ENCODE results near the gene UCN3. TPM values are rescaled to one million over a fixed set of nuclear protein-coding genes. Genes with fewer than 3 reads are reported as not detected.

Gene UCN3
- polyA plus RNA-seq, 1 donor from 2014 or later, result not detected

DNA sequence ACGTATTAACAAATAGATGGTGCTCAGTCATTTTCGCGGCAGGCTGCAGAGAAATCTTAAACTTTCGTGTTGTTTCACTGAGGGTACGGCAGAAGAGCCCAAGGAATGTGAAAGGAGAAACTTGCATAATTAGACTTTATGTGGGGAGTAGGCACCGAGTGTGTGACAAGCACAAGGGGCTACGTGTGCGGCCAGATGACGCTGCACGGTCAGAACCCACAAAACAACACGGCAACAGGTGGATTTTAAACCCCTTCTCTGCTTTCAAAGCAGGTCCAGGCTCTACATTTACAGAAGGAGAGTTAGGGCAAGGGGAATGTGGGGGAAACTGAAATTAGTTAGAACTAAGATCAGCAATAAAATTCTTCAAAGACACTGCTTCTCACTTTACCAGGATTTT lies 392 bp upstream of the UCN3 start:
- no peak overlapping the region for H3K4me2 ChIP-seq (ENCODE audit: low read length)

DNA sequence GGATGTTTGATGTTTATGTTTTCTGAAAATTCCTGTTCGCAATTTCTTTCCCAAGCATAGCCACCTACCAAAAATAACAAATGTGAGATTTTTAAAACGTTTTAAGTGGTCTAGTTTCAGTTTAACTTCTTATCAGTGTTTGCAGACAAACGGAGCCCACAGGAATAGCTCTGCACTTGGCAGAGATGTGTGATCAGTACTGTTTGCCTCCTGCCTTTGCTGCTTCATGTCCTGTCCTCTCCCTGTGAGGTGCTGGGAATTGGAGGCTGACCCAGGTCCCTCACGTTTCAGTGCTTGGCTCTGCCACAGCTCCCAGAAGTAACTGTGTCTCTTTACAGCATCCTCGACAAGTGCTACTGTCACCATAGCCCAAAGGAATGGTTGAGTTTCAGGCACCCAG lies 1.2 kb downstream of the UCN3 start:
- no peak overlapping the region for H3K27ac ChIP-seq (ENCODE audit: low read length)
- TF ChIP-seq POLR2AphosphoS5 (IDR thresholded peaks at IDR 0.05) (no peak), TAF1 (IDR thresholded peaks at IDR 0.05; ENCODE audit: low read depth) (no peak), EP300 (conservative IDR thresholded peaks at IDR 0.05; ENCODE audit: poor library complexity, severe bottlenecking) (no peak), RAD21 (conservative IDR thresholded peaks at IDR 0.05) (no peak), SMC3 (conservative IDR thresholded peaks at IDR 0.05; ENCODE audit: poor library complexity) (no peak), EZH2 (IDR thresholded peaks at IDR 0.05; ENCODE audit: borderline replicate concordance, insufficient read depth, low read length, poor library complexity, severe bottlenecking) (no peak), MXI1 (conservative IDR thresholded peaks at IDR 0.05; ENCODE audit: poor library complexity, severe bottlenecking) (no peak)
- TF ChIP-seq, protein P1, sequence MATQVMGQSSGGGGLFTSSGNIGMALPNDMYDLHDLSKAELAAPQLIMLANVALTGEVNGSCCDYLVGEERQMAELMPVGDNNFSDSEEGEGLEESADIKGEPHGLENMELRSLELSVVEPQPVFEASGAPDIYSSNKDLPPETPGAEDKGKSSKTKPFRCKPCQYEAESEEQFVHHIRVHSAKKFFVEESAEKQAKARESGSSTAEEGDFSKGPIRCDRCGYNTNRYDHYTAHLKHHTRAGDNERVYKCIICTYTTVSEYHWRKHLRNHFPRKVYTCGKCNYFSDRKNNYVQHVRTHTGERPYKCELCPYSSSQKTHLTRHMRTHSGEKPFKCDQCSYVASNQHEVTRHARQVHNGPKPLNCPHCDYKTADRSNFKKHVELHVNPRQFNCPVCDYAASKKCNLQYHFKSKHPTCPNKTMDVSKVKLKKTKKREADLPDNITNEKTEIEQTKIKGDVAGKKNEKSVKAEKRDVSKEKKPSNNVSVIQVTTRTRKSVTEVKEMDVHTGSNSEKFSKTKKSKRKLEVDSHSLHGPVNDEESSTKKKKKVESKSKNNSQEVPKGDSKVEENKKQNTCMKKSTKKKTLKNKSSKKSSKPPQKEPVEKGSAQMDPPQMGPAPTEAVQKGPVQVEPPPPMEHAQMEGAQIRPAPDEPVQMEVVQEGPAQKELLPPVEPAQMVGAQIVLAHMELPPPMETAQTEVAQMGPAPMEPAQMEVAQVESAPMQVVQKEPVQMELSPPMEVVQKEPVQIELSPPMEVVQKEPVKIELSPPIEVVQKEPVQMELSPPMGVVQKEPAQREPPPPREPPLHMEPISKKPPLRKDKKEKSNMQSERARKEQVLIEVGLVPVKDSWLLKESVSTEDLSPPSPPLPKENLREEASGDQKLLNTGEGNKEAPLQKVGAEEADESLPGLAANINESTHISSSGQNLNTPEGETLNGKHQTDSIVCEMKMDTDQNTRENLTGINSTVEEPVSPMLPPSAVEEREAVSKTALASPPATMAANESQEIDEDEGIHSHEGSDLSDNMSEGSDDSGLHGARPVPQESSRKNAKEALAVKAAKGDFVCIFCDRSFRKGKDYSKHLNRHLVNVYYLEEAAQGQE (IDR thresholded peaks at IDR 0.05; ENCODE audit: borderline replicate concordance), result no peak
- TF ChIP-seq, protein P2, sequence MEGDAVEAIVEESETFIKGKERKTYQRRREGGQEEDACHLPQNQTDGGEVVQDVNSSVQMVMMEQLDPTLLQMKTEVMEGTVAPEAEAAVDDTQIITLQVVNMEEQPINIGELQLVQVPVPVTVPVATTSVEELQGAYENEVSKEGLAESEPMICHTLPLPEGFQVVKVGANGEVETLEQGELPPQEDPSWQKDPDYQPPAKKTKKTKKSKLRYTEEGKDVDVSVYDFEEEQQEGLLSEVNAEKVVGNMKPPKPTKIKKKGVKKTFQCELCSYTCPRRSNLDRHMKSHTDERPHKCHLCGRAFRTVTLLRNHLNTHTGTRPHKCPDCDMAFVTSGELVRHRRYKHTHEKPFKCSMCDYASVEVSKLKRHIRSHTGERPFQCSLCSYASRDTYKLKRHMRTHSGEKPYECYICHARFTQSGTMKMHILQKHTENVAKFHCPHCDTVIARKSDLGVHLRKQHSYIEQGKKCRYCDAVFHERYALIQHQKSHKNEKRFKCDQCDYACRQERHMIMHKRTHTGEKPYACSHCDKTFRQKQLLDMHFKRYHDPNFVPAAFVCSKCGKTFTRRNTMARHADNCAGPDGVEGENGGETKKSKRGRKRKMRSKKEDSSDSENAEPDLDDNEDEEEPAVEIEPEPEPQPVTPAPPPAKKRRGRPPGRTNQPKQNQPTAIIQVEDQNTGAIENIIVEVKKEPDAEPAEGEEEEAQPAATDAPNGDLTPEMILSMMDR (IDR thresholded peaks at IDR 0.05; ENCODE audit: poor library complexity, severe bottlenecking), result no peak
- H4K20me1 ChIP-seq (ENCODE audit: insufficient read depth), result no peaks in the 10 kb centered on the region
- H3K4me3 ChIP-seq (ENCODE audit: low read length), result no peak overlapping the region
- H3K9me2 ChIP-seq (ENCODE audit: insufficient read depth, low read length), result no peaks in the 10 kb centered on the region
- no peaks in the 10 kb centered on the region for H3K36me3 ChIP-seq (ENCODE audit: insufficient read depth, low read length)
- no peak overlapping the region for H3K9ac ChIP-seq (ENCODE audit: low read length)
- H3F3A ChIP-seq (ENCODE audit: insufficient read depth, low read length, poor library complexity, severe bottlenecking), result no peaks in the 10 kb centered on the region
- H2AFZ ChIP-seq (ENCODE audit: low read depth, low read length), result no peak overlapping the region
- H3K4me2 ChIP-seq (ENCODE audit: low read length), result no peak overlapping the region
- H3K79me2 ChIP-seq (replicated peaks; ENCODE audit: insufficient read depth, low read length), result no peaks in the 10 kb centered on the region
- no peaks in the 10 kb centered on the region for H3K9me3 ChIP-seq (ENCODE audit: low read length)
- no peaks in the 10 kb centered on the region for H3K27me3 ChIP-seq (ENCODE audit: insufficient read depth, low read depth, low read length)

More for the DNA sequence above, 392 bp upstream of the UCN3 start:
- Histone ChIP-seq H3K9me2 (ENCODE audit: insufficient read depth, low read length) (no peaks in the 10 kb centered on the region), H3K27ac (ENCODE audit: low read length) (no peak overlapping the region), H3K9ac (ENCODE audit: low read length) (no peak overlapping the region), H2AFZ (ENCODE audit: low read depth, low read length) (no peak overlapping the region), H3K27me3 (ENCODE audit: insufficient read depth, low read depth, low read length) (no peaks in the 10 kb centered on the region), H3F3A (ENCODE audit: insufficient read depth, low read length, poor library complexity, severe bottlenecking) (no peaks in the 10 kb centered on the region), H3K9me3 (ENCODE audit: low read length) (no peaks in the 10 kb centered on the region), H4K20me1 (ENCODE audit: insufficient read depth) (no peaks in the 10 kb centered on the region), H3K36me3 (ENCODE audit: insufficient read depth, low read length) (no peaks in the 10 kb centered on the region), H3K4me3 (ENCODE audit: low read length) (no peak overlapping the region), H3K79me2 (replicated peaks; ENCODE audit: insufficient read depth, low read length) (no peaks in the 10 kb centered on the region)
- no peak for TF ChIP-seq TAF1 (IDR thresholded peaks at IDR 0.05; ENCODE audit: low read depth)
- no peak for TF ChIP-seq SMC3 (conservative IDR thresholded peaks at IDR 0.05; ENCODE audit: poor library complexity)
- TF ChIP-seq POLR2AphosphoS5 (IDR thresholded peaks at IDR 0.05), result no peak
- TF ChIP-seq, protein P2 (IDR thresholded peaks at IDR 0.05; ENCODE audit: poor library complexity, severe bottlenecking), result no peak
- no peak for TF ChIP-seq MXI1 (conservative IDR thresholded peaks at IDR 0.05; ENCODE audit: poor library complexity, severe bottlenecking)
- TF ChIP-seq, protein P1 (IDR thresholded peaks at IDR 0.05; ENCODE audit: borderline replicate concordance), result no peak
- TF ChIP-seq EP300 (conservative IDR thresholded peaks at IDR 0.05; ENCODE audit: poor library complexity, severe bottlenecking), result no peak
- TF ChIP-seq EZH2 (IDR thresholded peaks at IDR 0.05; ENCODE audit: borderline replicate concordance, insufficient read depth, low read length, poor library complexity, severe bottlenecking), result no peak
- TF ChIP-seq RAD21 (conservative IDR thresholded peaks at IDR 0.05), result no peak
